GM12892 (cell line): ENCODE measurements around the gene MAP4K1.

Source experiments
- POLR2AphosphoS5 ChIP-seq: IDR thresholded peaks from 2 replicates; pipeline ENCODE4 v1.6.1; 2011; ENCODE audit warnings: low read depth, low read length, control low read depth
- TAF1 ChIP-seq: IDR thresholded peaks from 2 replicates; pipeline ENCODE4 v1.6.1; 2011; ENCODE audit warnings: low read depth, mild to moderate bottlenecking, control low read depth, low read length, borderline replicate concordance

- no peak for TF ChIP-seq POLR2AphosphoS5
- TF ChIP-seq TAF1 = no peak
These were observed 75.7 kb downstream of the MAP4K1 start for GRCh38 chr19:38542040-38542439.
